Breast epithelium (tissue), 3 donors: ENCODE measurements around the gene ADIG.

ENCODE experiments used
- CTCF ChIP-seq, 3 donors: fragments of 450-650 bp; IDR thresholded peaks; one replicate each; pipeline ENCODE4 v1.5.1; 2016 to 2017; ENCODE audit warnings: antibody characterized with exemption in 3 of 3, mild to moderate bottlenecking in 3 of 3, moderate library complexity in 3 of 3
- POLR2A ChIP-seq: fragments of 450-650 bp; IDR thresholded peaks from one replicate; pipeline ENCODE4 v1.6.1; 2016; ENCODE audit warnings: antibody characterized with exemption, mild to moderate bottlenecking, moderate library complexity
- POLR2AphosphoS5 ChIP-seq, 3 donors: sonication (generic); formaldehyde crosslinking; IDR thresholded peaks; one replicate each; pipeline ENCODE4 v1.6.1; 2017; ENCODE audit warnings: antibody characterized with exemption in 3 of 3

- no peak for TF ChIP-seq POLR2A
- TF ChIP-seq CTCF (IDR thresholded peaks at IDR 0.05), result no peak
- no peak for TF ChIP-seq POLR2AphosphoS5 (IDR thresholded peaks at IDR 0.05)
Observed at GRCh38 chr20:38536310-38536709, 44.7 kb upstream of the ADIG start.
